ENCODE data around the gene ZBTB34. TPM values are rescaled to one million over a fixed set of nuclear protein-coding genes. Genes with fewer than 3 reads are reported as not detected.

Gene ZBTB34
- total RNA-seq, 2 donors from 2014 or later: 7.3 to 9.6 TPM

- intact Hi-C loops (cut with DNase I): no loop called here
- no peak for DNase-seq (ENCODE audit: low spot score)
Observed at GRCh38 chr9:126872516-126872915, 12.1 kb downstream of the ZBTB34 start.

GRCh38 chr9:126874546-126875314 lies 14.3 kb downstream of the ZBTB34 start:
- DNase-seq (ENCODE audit: low spot score): no peak
- intact Hi-C loops (cut with DNase I): no loop called here

- no peak for DNase-seq (ENCODE audit: low spot score)
- intact Hi-C loops (cut with DNase I): no loop called here
Observed at GRCh38 chr9:126875756-126876510, 15.5 kb downstream of the ZBTB34 start.

- intact Hi-C loops (cut with DNase I): no loop called here
- no peak for DNase-seq (ENCODE audit: low spot score)
Observed at GRCh38 chr9:126876531-126876930, 16.1 kb downstream of the ZBTB34 start.

GRCh38 chr9:126877418-126877817 lies 17.0 kb downstream of the ZBTB34 start:
- intact Hi-C loops (cut with DNase I): no loop called here
- no peak for DNase-seq (ENCODE audit: low spot score)

- intact Hi-C loops (cut with DNase I): no loop called here
- no peak for DNase-seq (ENCODE audit: low spot score)
Observed at GRCh38 chr9:126879288-126879687, 18.8 kb downstream of the ZBTB34 start.

GRCh38 chr9:126880226-126880946 lies 19.9 kb downstream of the ZBTB34 start:
- no peak for DNase-seq (ENCODE audit: low spot score)
- intact Hi-C loops (cut with DNase I): no loop called here

GRCh38 chr9:126880947-126881332 lies 20.5 kb downstream of the ZBTB34 start:
- no peak for DNase-seq (ENCODE audit: low spot score)
- intact Hi-C loops (cut with DNase I): no loop called here

GRCh38 chr9:126882746-126883145 lies 22.3 kb downstream of the ZBTB34 start:
- intact Hi-C loops (cut with DNase I): no loop called here
- DNase-seq (ENCODE audit: low spot score): no peak

- intact Hi-C loops (cut with DNase I): no loop called here
- DNase-seq (ENCODE audit: low spot score): no peak
Observed at GRCh38 chr9:126883636-126884035, 23.2 kb downstream of the ZBTB34 start.

- no peak for DNase-seq (ENCODE audit: low spot score)
- intact Hi-C loops (cut with DNase I): no loop called here
Observed at GRCh38 chr9:126885131-126885641, 24.7 kb downstream of the ZBTB34 start.

- intact Hi-C loops (cut with DNase I): no loop called here
- DNase-seq (ENCODE audit: low spot score): no peak
Observed at GRCh38 chr9:126886034-126886822, 25.8 kb downstream of the ZBTB34 start.

- DNase-seq (ENCODE audit: low spot score): no peak
- intact Hi-C loops (cut with DNase I): no loop called here
Observed at GRCh38 chr9:126886897-126887296, 26.5 kb downstream of the ZBTB34 start.

- DNase-seq (ENCODE audit: low spot score): no peak
- intact Hi-C loops (cut with DNase I): no loop called here
Observed at GRCh38 chr9:126891676-126892075, 31.2 kb downstream of the ZBTB34 start.

- no peak for DNase-seq (ENCODE audit: low spot score)
- intact Hi-C loops (cut with DNase I): no loop called here
Observed at GRCh38 chr9:126893079-126893478, 32.6 kb downstream of the ZBTB34 start.

- intact Hi-C loops (cut with DNase I): no loop called here
- DNase-seq (ENCODE audit: low spot score): no peak
Observed at GRCh38 chr9:126894052-126894603, 33.7 kb downstream of the ZBTB34 start.

- intact Hi-C loops (cut with DNase I): no loop called here
- DNase-seq (ENCODE audit: low spot score): no peak
Observed at GRCh38 chr9:126902210-126902609, 41.8 kb downstream of the ZBTB34 start.

- intact Hi-C loops (cut with DNase I): no loop called here
- DNase-seq (ENCODE audit: low spot score): no peak
Observed at GRCh38 chr9:126904586-126904985, 44.1 kb downstream of the ZBTB34 start.

GRCh38 chr9:126906091-126906490 lies 45.7 kb downstream of the ZBTB34 start:
- DNase-seq (ENCODE audit: low spot score): no peak
- intact Hi-C loops (cut with DNase I): no loop called here
